HEK293 (cell line): ENCODE measurements around the gene HSPB6.

Experiments used
- GFI1B ChIP-seq: fragments of 450-650 bp; formaldehyde crosslinking; IDR thresholded peaks from 2 replicates; pipeline ENCODE4 v1.5.1; 2016; ENCODE audit warnings: missing biosample characterization, missing genetic modification characterization
- HOXC10 ChIP-seq: sonication (generic); formaldehyde crosslinking; IDR thresholded peaks from 2 replicates; pipeline ENCODE4 v1.8.1; 2023; ENCODE audit warnings: mild to moderate bottlenecking, missing genetic modification reagents
- KLF1 ChIP-seq: fragments of 450-650 bp; formaldehyde crosslinking; IDR thresholded peaks from 2 replicates; pipeline ENCODE4 v1.5.1; 2016; ENCODE audit warnings: missing biosample characterization, missing genetic modification characterization
- KLF10 ChIP-seq: fragments of 450-650 bp; IDR thresholded peaks from 2 replicates; pipeline ENCODE4 v1.5.1; 2018; ENCODE audit warnings: missing biosample characterization, mild to moderate bottlenecking, missing genetic modification characterization
- KLF16 ChIP-seq: fragments of 450-650 bp; formaldehyde crosslinking; IDR thresholded peaks from 2 replicates; pipeline ENCODE4 v1.5.1; 2017; ENCODE audit warnings: missing biosample characterization, missing genetic modification characterization
- MZF1 ChIP-seq: fragments of 450-650 bp; formaldehyde crosslinking; IDR thresholded peaks from 2 replicates; pipeline ENCODE4 v1.5.1; 2017; ENCODE audit warnings: missing biosample characterization, missing genetic modification characterization, borderline replicate concordance
- OVOL3 ChIP-seq: fragments of 450-650 bp; formaldehyde crosslinking; IDR thresholded peaks from 2 replicates; pipeline ENCODE4 v1.5.1; 2016; ENCODE audit warnings: missing biosample characterization, missing genetic modification characterization
- PRDM1 ChIP-seq: fragments of 450-650 bp; formaldehyde crosslinking; IDR thresholded peaks from 2 replicates; pipeline ENCODE4; 2016; ENCODE audit warnings: missing biosample characterization, missing genetic modification characterization
- ZBTB20 ChIP-seq: fragments of 450-650 bp; formaldehyde crosslinking; IDR thresholded peaks from 2 replicates; pipeline ENCODE4 v1.5.1; 2016; ENCODE audit warnings: missing biosample characterization, missing genetic modification characterization
- ZBTB48 ChIP-seq: fragments of 450-650 bp; formaldehyde crosslinking; IDR thresholded peaks from 2 replicates; pipeline ENCODE4 v1.5.1; 2016; ENCODE audit warnings: missing biosample characterization, missing genetic modification characterization
- ZNF174 ChIP-seq: fragments of 450-650 bp; formaldehyde crosslinking; IDR thresholded peaks from 2 replicates; pipeline ENCODE4 v1.5.0; 2017; ENCODE audit warnings: missing biosample characterization, mild to moderate bottlenecking, missing genetic modification characterization
- ZNF274 ChIP-seq, 2 experiments: fragments of 200-500 bp in 1 of 2; fragments of 450-650 bp in 1 of 2; sonication (Bioruptor generic) in 1 of 2; formaldehyde crosslinking in 1 of 2; IDR thresholded peaks; 2 replicates each; pipeline versions ENCODE4 v1.5.1 to v1.6.1; 2014 to 2016; ENCODE audit warnings: borderline replicate concordance in 1 of 2, inconsistent platforms in 1 of 2, low read length in 1 of 2, missing biosample characterization in 1 of 2, missing genetic modification characterization in 1 of 2
- ZNF394 ChIP-seq: fragments of 450-650 bp; formaldehyde crosslinking; IDR thresholded peaks from 2 replicates; pipeline ENCODE4 v1.5.1; 2016; ENCODE audit warnings: missing biosample characterization, missing genetic modification characterization, mild to moderate bottlenecking, moderate library complexity, borderline replicate concordance
- ZNF514 ChIP-seq: fragments of 450-650 bp; formaldehyde crosslinking; IDR thresholded peaks from 2 replicates; pipeline ENCODE4 v1.5.1; 2016; ENCODE audit warnings: missing biosample characterization, missing genetic modification characterization
- ZNF664 ChIP-seq: fragments of 450-650 bp; formaldehyde crosslinking; IDR thresholded peaks from 2 replicates; pipeline ENCODE4 v1.5.1; 2016; ENCODE audit warnings: missing biosample characterization, missing genetic modification characterization
- ZSCAN30 ChIP-seq: fragments of 450-650 bp; IDR thresholded peaks from 2 replicates; pipeline ENCODE4 v1.5.1; 2018; ENCODE audit warnings: missing biosample characterization, mild to moderate bottlenecking, missing genetic modification characterization, moderate library complexity
- TF ChIP-seq, protein P1 (sequence below): fragments of 450-650 bp; formaldehyde crosslinking; IDR thresholded peaks from 2 replicates; pipeline ENCODE4 v1.5.1; 2016; ENCODE audit warnings: missing biosample characterization, missing genetic modification characterization
- TF ChIP-seq, protein P2 (sequence below): fragments of 450-650 bp; formaldehyde crosslinking; IDR thresholded peaks from 2 replicates; pipeline ENCODE4 v1.5.1; 2016; ENCODE audit warnings: missing biosample characterization, missing genetic modification characterization
- TF ChIP-seq, protein P3 (sequence below): fragments of 450-650 bp; formaldehyde crosslinking; conservative IDR thresholded peaks from 2 replicates; pipeline ENCODE4 v1.5.1; 2016; ENCODE audit warnings: low read depth, missing biosample characterization, missing genetic modification characterization
- TF ChIP-seq, protein P4 (sequence below): fragments of 450-650 bp; formaldehyde crosslinking; IDR thresholded peaks from 2 replicates; pipeline ENCODE4 v1.5.1; 2016; ENCODE audit warnings: missing biosample characterization, missing genetic modification characterization
- TF ChIP-seq, protein P5 (sequence below): fragments of 450-650 bp; IDR thresholded peaks from 2 replicates; pipeline ENCODE4 v1.5.1; 2018; ENCODE audit warnings: missing biosample characterization, missing genetic modification characterization
- TF ChIP-seq, protein P6 (sequence below): fragments of 450-650 bp; formaldehyde crosslinking; IDR thresholded peaks from 2 replicates; pipeline ENCODE4 v1.5.1; 2017; ENCODE audit warnings: missing biosample characterization, mild to moderate bottlenecking, missing genetic modification characterization, moderate library complexity
- TF ChIP-seq, protein P7 (sequence below): fragments of 450-650 bp; formaldehyde crosslinking; optimal IDR thresholded peaks from 2 replicates; pipeline ENCODE3; 2016; ENCODE audit warnings: missing biosample characterization, mild to moderate bottlenecking, missing genetic modification characterization

The HSPB6 gene

DNA sequence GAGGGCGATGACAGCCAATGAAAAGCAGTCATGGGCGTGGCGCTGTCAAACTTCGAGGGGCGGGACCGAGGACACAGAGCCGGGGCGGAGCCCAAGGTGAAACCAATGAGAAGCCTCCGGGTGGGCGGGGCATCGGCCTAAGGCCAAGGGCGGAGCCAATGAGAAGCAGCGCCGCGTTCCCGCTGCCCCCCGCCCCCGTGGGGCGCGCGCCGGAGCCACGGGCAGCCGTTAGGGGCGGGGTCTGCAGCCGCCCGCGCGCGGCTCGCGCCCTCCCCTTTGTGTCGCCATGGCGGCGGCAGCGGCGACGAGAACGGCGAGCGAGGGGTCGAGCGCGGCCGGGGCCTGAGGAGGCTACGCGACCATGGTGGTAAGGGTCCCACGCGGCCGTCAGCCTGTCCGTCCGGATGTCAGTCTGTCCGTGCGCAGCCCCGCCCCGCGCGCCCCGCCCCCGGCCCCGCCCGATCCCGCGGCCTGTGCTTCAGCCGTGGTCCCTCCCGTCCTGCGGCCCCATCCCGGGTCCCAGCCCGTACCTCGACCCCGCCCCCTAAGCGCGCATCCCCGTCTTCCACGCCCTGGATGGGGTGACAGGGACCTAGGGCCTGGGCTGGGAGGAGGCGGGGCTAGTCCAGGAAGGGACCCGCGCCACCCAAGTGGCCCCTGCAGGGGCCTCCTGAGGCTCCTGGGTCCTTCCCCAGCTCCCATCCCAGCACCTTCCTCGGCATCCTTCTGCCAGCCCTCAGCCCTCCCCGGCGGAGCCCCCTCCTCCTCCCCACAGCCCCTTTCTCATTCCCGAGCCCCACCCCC is 18.7 kb upstream of the HSPB6 start, which contains the start of gene ARHGAP33 (continued):
- TF ChIP-seq, protein P1, sequence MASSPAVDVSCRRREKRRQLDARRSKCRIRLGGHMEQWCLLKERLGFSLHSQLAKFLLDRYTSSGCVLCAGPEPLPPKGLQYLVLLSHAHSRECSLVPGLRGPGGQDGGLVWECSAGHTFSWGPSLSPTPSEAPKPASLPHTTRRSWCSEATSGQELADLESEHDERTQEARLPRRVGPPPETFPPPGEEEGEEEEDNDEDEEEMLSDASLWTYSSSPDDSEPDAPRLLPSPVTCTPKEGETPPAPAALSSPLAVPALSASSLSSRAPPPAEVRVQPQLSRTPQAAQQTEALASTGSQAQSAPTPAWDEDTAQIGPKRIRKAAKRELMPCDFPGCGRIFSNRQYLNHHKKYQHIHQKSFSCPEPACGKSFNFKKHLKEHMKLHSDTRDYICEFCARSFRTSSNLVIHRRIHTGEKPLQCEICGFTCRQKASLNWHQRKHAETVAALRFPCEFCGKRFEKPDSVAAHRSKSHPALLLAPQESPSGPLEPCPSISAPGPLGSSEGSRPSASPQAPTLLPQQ (tag by site-specific recombination): 0 out of 2 replicates have a peak, but pooled peaks have one; percentile 18
- no peak; the same call in 1 of the 2 replicates for TF ChIP-seq MZF1 (tag by site-specific recombination)
- no peak for TF ChIP-seq GFI1B (tag by site-specific recombination)
- TF ChIP-seq ZNF274 (IDR thresholded peaks at IDR 0.05; ENCODE audit: low read length): no peak
- TF ChIP-seq ZNF274 (tag by site-specific recombination; IDR thresholded peaks at IDR 0.05; ENCODE audit: borderline replicate concordance): no peak
- TF ChIP-seq, protein P2, sequence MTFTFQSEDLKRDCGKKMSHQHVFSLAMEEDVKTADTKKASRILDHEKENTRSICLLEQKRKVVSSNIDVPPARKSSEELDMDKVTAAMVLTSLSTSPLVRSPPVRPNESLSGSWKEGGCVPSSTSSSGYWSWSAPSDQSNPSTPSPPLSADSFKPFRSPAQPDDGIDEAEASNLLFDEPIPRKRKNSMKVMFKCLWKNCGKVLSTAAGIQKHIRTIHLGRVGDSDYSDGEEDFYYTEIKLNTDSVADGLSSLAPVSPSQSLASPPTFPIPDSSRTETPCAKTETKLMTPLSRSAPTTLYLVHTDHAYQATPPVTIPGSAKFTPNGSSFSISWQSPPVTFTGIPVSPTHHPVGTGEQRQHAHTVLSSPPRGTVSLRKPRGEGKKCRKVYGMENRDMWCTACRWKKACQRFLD (tag by site-specific recombination): 0 out of 2 replicates have a peak, but pooled peaks have one; percentile 11
- TF ChIP-seq ZNF394 (tag by site-specific recombination): no peak
- no peak for TF ChIP-seq KLF16 (tag by site-specific recombination)
- peak; percentile 22; the same call in 1 of the 2 replicates for TF ChIP-seq ZBTB20 (tag by site-specific recombination)
- peak; percentile 98 for TF ChIP-seq KLF10 (tag by site-specific recombination)
- TF ChIP-seq, protein P3, sequence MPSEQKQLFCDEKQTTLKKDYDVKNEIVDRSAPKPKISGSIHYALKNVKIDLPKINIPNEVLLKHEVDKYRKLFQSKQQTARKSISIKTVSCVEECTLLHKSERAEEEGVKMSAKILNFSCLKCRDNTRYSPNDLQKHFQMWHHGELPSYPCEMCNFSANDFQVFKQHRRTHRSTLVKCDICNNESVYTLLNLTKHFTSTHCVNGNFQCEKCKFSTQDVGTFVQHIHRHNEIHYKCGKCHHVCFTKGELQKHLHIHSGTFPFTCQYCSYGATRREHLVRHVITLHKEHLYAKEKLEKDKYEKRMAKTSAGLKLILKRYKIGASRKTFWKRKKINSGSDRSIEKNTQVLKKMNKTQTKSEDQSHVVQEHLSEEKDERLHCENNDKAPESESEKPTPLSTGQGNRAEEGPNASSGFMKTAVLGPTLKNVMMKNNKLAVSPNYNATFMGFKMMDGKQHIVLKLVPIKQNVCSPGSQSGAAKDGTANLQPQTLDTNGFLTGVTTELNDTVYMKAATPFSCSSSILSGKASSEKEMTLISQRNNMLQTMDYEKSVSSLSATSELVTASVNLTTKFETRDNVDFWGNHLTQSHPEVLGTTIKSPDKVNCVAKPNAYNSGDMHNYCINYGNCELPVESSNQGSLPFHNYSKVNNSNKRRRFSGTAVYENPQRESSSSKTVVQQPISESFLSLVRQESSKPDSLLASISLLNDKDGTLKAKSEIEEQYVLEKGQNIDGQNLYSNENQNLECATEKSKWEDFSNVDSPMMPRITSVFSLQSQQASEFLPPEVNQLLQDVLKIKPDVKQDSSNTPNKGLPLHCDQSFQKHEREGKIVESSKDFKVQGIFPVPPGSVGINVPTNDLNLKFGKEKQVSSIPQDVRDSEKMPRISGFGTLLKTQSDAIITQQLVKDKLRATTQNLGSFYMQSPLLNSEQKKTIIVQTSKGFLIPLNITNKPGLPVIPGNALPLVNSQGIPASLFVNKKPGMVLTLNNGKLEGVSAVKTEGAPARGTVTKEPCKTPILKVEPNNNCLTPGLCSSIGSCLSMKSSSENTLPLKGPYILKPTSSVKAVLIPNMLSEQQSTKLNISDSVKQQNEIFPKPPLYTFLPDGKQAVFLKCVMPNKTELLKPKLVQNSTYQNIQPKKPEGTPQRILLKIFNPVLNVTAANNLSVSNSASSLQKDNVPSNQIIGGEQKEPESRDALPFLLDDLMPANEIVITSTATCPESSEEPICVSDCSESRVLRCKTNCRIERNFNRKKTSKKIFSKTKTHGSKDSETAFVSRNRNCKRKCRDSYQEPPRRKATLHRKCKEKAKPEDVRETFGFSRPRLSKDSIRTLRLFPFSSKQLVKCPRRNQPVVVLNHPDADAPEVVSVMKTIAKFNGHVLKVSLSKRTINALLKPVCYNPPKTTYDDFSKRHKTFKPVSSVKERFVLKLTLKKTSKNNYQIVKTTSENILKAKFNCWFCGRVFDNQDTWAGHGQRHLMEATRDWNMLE (tag by site-specific recombination): no peak
- TF ChIP-seq ZSCAN30 (tag by site-specific recombination): peak; percentile 64; the same call in 1 of the 2 replicates
- TF ChIP-seq KLF1: peak; percentile 83
- TF ChIP-seq, protein P4, sequence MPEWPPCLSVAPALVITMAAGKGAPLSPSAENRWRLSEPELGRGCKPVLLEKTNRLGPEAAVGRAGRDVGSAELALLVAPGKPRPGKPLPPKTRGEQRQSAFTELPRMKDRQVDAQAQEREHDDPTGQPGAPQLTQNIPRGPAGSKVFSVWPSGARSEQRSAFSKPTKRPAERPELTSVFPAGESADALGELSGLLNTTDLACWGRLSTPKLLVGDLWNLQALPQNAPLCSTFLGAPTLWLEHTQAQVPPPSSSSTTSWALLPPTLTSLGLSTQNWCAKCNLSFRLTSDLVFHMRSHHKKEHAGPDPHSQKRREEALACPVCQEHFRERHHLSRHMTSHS (tag by site-specific recombination): no peak
- no peak for TF ChIP-seq ZNF514
- TF ChIP-seq ZNF174 (tag by site-specific recombination): no peak
- TF ChIP-seq, protein P5, sequence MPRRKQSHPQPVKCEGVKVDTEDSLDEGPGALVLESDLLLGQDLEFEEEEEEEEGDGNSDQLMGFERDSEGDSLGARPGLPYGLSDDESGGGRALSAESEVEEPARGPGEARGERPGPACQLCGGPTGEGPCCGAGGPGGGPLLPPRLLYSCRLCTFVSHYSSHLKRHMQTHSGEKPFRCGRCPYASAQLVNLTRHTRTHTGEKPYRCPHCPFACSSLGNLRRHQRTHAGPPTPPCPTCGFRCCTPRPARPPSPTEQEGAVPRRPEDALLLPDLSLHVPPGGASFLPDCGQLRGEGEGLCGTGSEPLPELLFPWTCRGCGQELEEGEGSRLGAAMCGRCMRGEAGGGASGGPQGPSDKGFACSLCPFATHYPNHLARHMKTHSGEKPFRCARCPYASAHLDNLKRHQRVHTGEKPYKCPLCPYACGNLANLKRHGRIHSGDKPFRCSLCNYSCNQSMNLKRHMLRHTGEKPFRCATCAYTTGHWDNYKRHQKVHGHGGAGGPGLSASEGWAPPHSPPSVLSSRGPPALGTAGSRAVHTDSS (tag by site-specific recombination): no peak
- TF ChIP-seq ZBTB48 (tag by site-specific recombination): peak; percentile 79
- TF ChIP-seq, protein P6, sequence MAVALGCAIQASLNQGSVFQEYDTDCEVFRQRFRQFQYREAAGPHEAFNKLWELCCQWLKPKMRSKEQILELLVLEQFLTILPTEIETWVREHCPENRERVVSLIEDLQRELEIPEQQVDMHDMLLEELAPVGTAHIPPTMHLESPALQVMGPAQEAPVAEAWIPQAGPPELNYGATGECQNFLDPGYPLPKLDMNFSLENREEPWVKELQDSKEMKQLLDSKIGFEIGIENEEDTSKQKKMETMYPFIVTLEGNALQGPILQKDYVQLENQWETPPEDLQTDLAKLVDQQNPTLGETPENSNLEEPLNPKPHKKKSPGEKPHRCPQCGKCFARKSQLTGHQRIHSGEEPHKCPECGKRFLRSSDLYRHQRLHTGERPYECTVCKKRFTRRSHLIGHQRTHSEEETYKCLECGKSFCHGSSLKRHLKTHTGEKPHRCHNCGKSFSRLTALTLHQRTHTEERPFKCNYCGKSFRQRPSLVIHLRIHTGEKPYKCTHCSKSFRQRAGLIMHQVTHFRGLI: no peak
- no peak for TF ChIP-seq PRDM1 (tag by site-specific recombination)
- TF ChIP-seq ZNF664 (tag by site-specific recombination): no peak
- TF ChIP-seq, protein P7, sequence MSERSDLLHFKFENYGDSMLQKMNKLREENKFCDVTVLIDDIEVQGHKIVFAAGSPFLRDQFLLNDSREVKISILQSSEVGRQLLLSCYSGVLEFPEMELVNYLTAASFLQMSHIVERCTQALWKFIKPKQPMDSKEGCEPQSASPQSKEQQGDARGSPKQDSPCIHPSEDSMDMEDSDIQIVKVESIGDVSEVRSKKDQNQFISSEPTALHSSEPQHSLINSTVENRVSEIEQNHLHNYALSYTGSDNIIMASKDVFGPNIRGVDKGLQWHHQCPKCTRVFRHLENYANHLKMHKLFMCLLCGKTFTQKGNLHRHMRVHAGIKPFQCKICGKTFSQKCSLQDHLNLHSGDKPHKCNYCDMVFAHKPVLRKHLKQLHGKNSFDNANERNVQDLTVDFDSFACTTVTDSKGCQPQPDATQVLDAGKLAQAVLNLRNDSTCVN (tag by site-specific recombination): peak; percentile 86
- TF ChIP-seq HOXC10 (CRISPR knock-in tag): no peak
- no peak for TF ChIP-seq OVOL3
